HG02943 (cell line): ENCODE data around the gene SMIM8.

Source experiments
- ATAC-seq: cut with Tn5 transposase; IDR thresholded peaks from one replicate; pipeline ENCODE4 v1.9.1; 2021; ENCODE audit warnings: mild to moderate bottlenecking, low read depth, moderate library complexity; ENCODE audit not compliant: unreplicated experiment

Gene SMIM8

GRCh38 chr6:87382861-87383260, 60.5 kb downstream of the SMIM8 start:
- ATAC-seq = no peak

GRCh38 chr6:87384038-87384437, 61.6 kb downstream of the SMIM8 start:
- no peak for ATAC-seq

DNA sequence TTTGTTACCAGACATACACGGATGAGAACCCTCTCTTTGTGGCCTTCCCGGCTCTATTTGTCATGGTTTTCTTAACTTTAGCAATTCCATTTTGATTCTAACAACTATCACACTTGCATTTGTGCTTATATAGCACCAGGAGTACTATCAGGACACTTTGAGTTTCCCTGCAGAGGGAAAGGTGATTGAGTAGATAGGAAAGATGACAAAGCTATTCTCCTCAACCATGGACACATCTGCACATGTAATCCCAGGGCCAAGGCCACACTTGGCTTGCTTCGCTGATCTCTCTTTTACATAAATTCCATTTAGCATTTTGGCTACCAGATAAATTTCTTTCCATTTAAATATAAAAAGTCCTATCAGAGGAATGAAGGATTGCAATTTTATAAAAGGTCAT, 62.1 kb downstream of the SMIM8 start:
- no peak for ATAC-seq

DNA sequence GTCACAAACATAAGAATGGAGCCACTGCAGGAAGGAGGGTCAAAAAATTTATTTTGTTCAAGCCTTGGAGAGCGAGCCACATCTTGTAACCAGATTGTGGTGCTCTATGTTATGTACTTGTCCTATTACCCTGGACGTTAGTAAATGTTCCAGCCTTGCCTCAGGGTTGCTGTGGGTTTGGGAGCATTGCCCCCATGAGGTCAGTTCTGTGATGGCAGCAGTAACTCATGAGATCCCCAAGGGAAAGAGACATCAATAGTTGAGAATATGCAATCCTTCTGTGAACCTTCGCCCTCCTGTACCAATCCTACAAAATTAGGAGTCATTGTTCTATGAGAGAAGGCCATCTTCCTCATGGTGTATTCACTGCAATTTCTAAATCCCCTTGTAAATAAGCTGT, 68.9 kb downstream of the SMIM8 start:
- no peak for ATAC-seq
